K562 (cell line): ENCODE data around the gene PTP4A2. TPM values are rescaled to one million over a fixed set of nuclear protein-coding genes. Genes with fewer than 3 reads are reported as not detected.

ENCODE experiments used
- ARID2 ChIP-seq: fragments of 450-650 bp; IDR thresholded peaks from 2 replicates; pipeline ENCODE4 v1.6.1; 2017; ENCODE audit warnings: antibody characterized with exemption, mild to moderate bottlenecking
- ASH1L ChIP-seq: fragments of 450-650 bp; IDR thresholded peaks from 2 replicates; pipeline ENCODE4 v1.6.1; 2018; ENCODE audit warnings: borderline replicate concordance, mild to moderate bottlenecking, low read depth; ENCODE audit not compliant: partially characterized antibody
- EP300 ChIP-seq: IDR thresholded peaks from 2 replicates; pipeline ENCODE4 v1.6.1; 2012; ENCODE audit warnings: low read length, improper control_type of control experiment
- FOXA1 ChIP-seq: fragments of 450-650 bp; IDR thresholded peaks from 2 replicates; pipeline ENCODE4 v1.6.1; 2016; ENCODE audit warnings: mild to moderate bottlenecking, borderline replicate concordance
- NFE2 ChIP-seq: IDR thresholded peaks from 2 replicates; pipeline ENCODE4 v1.6.1; 2014; ENCODE audit warnings: antibody characterized with exemption, low read depth
- NR1H2 ChIP-seq: sonication (generic); formaldehyde crosslinking; IDR thresholded peaks from 2 replicates; pipeline ENCODE4 v1.4.0; 2020; ENCODE audit warnings: mild to moderate bottlenecking, missing genetic modification reagents
- NR2F6 ChIP-seq: fragments of 450-650 bp; formaldehyde crosslinking; IDR thresholded peaks from 2 replicates; pipeline ENCODE4 v1.4.0; 2020; ENCODE audit warnings: mild to moderate bottlenecking
- POLR2AphosphoS2 ChIP-seq: IDR thresholded peaks from 2 replicates; pipeline ENCODE4 v1.6.1; 2012; ENCODE audit warnings: low read length, improper control_type of control experiment
- RAD51 ChIP-seq: fragments of 450-650 bp; IDR thresholded peaks from 2 replicates; pipeline ENCODE4 v1.7.1; 2016; ENCODE audit warnings: low read depth, mild to moderate bottlenecking, borderline replicate concordance
- RHOXF2B ChIP-seq: fragments of 250-450 bp; sonication (Bioruptor Pico); conservative IDR thresholded peaks from 2 replicates; pipeline ENCODE4 v1.5.1; 2021
- SAFB2 ChIP-seq: fragments of 200-400 bp; formaldehyde crosslinking; IDR thresholded peaks from 2 replicates; pipeline ENCODE4 v1.6.1; 2018; ENCODE audit warnings: borderline replicate concordance, low read length, low read depth, moderate library complexity; ENCODE audit not compliant: severe bottlenecking
- SNIP1 ChIP-seq: fragments of 450-650 bp; IDR thresholded peaks from 2 replicates; pipeline ENCODE4 v1.7.1; 2017; ENCODE audit warnings: low read depth, mild to moderate bottlenecking
- TARDBP ChIP-seq: fragments of 450-650 bp; IDR thresholded peaks from 2 replicates; pipeline ENCODE4 v1.6.1; 2016
- TRIM28 ChIP-seq: fragments of 450-650 bp; IDR thresholded peaks from 2 replicates; pipeline ENCODE4 v1.6.1; 2017
- XRCC4 ChIP-seq: IDR thresholded peaks from one replicate; pipeline ENCODE4 v1.6.1; 2011; ENCODE audit not compliant: insufficient read depth, insufficient read length; ENCODE audit errors: extremely low read depth
- ZNF224 ChIP-seq: sonication (generic); formaldehyde crosslinking; IDR thresholded peaks from 2 replicates; pipeline ENCODE4 v1.8.0; 2022; ENCODE audit warnings: mild to moderate bottlenecking, missing genetic modification reagents
- ZNF282 ChIP-seq: sonication (generic); formaldehyde crosslinking; IDR thresholded peaks from 2 replicates; pipeline ENCODE4 v1.8.1; 2023; ENCODE audit warnings: missing genetic modification reagents
- ZNF347 ChIP-seq: fragments of 450-650 bp; formaldehyde crosslinking; IDR thresholded peaks from 2 replicates; pipeline ENCODE4 v1.4.0; 2020; ENCODE audit warnings: low read depth, mild to moderate bottlenecking, moderate library complexity
- ZNF354B ChIP-seq: fragments of 250-450 bp; sonication (Bioruptor Pico); IDR thresholded peaks from 2 replicates; pipeline ENCODE4 v1.4.0; 2020
- ZNF830 ChIP-seq: fragments of 250-450 bp; sonication (Bioruptor Pico); IDR thresholded peaks from 2 replicates; pipeline ENCODE4 v1.5.0; 2021; ENCODE audit warnings: mild to moderate bottlenecking
- polyA plus RNA-seq, 8 experiments: library from polyadenylated mRNA; depleted of rRNA in 4 of 8; stranded (reverse) in 5 of 8; unstranded in 3 of 8; fragments of >200 nt; fragmentation: Nextera tagmentation in 2 of 8; fragmentation: Illumina TruSeq in 1 of 8; extraction: Ambion mirVana in 2 of 8; extraction: Trizol in 1 of 8; gene quantifications; 2 replicates each; pipeline versions ENCODE4 v1.2.1 to v1.2.3, GENCODE V29; 2011 to 2014; ENCODE audit warnings: inconsistent platforms in 1 of 8, missing spikeins in 1 of 8
- total RNA-seq, 7 experiments: library from RNA; depleted of rRNA in 6 of 7; stranded (reverse); fragments of >200 nt in 6 of 7; fragmentation: Illumina TruSeq in 2 of 7; extraction: Trizol in 2 of 7; gene quantifications; 2 replicates each; pipeline versions ENCODE4 v1.2.1 to v1.2.3, GENCODE V29; 2011 to 2021; ENCODE audit warnings: low replicate concordance in 1 of 7
- TF ChIP-seq, protein P1 (sequence below): sonication (generic); IDR thresholded peaks from 2 replicates; pipeline ENCODE4 v1.6.1; 2016
- TF ChIP-seq, protein P2 (sequence below): fragments of 250-450 bp; sonication (Bioruptor Pico); IDR thresholded peaks from 2 replicates; pipeline ENCODE4 v1.5.0; 2020; ENCODE audit warnings: mild to moderate bottlenecking
- TF ChIP-seq, protein P3 (sequence below): fragments of 450-650 bp; formaldehyde crosslinking; IDR thresholded peaks from 2 replicates; pipeline ENCODE4 v1.4.0; 2020; ENCODE audit warnings: mild to moderate bottlenecking, mixed read lengths
- TF ChIP-seq, protein P4 (sequence below): sonication (generic); formaldehyde crosslinking; IDR thresholded peaks from 2 replicates; pipeline ENCODE4 v1.8.1; 2023; ENCODE audit warnings: mild to moderate bottlenecking, missing genetic modification reagents

Gene PTP4A2
- total and polyA plus RNA-seq, 9 of the 15 experiments (the other 6 are each of a cell fraction or from before 2014, with no cell fraction given), result 197 to 870 (median 480) TPM

DNA sequence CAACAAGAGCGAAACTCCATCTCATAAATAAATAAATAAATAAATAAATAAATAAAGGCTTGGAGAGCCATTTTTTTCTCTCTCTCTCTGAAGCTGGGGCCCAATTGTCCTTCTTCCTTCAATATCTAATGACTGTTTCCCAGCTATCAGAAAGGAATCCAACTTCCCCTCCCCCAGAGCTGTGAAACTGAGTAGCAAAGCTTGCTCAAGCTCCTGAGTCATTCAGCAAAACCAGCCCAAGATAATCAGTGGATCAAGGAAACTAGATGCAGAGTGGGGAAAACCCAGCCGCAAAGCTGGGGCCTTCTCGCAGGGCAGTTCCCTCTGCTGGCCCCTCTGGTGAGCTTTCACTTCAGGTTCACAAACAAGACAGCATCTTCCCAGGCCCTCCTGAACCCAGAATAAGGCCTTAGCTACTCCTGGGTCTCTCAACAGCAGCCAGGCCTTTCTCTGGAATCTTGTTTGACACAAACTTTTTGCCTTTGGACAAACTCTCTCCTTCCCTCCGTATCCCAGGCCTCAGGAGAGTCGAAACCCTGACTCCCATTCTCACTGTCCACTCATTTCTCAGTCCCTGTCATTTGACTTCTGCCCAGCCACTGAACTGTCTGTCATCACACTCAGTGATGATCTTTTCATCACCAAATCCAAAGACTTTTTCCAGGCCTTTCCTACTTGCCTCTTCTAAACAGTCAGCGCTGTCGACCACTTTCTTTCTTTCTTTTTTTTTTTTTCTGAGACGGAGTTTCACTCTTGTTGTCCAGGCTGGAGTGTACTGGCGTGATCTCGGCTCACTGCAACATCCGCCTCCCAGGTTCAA, 18.0 kb upstream of the PTP4A2 start (continued):
- TF ChIP-seq RHOXF2B (no peak; the same call in 1 of the 2 replicates), ASH1L (no peak), NFE2 (peak; percentile 98), FOXA1 (no peak), ZNF830 (CRISPR knock-in tag) (no peak), ZNF282 (no peak), RAD51 (no peak), ZNF224 (CRISPR knock-in tag) (no peak), ZNF354B (no peak), EP300 (peak; percentile 95), NR1H2 (CRISPR knock-in tag) (no peak), ARID2 (peak; percentile 11; the same call in 1 of the 2 replicates), XRCC4 (no peak), ZNF347 (CRISPR knock-in tag) (no peak), TARDBP (no peak), TRIM28 (peak; percentile 49; the same call in 1 of the 2 replicates), SAFB2 (no peak), SNIP1 (no peak), POLR2AphosphoS2 (no peak), NR2F6 (CRISPR knock-in tag) (no peak)
- TF ChIP-seq, protein P1, sequence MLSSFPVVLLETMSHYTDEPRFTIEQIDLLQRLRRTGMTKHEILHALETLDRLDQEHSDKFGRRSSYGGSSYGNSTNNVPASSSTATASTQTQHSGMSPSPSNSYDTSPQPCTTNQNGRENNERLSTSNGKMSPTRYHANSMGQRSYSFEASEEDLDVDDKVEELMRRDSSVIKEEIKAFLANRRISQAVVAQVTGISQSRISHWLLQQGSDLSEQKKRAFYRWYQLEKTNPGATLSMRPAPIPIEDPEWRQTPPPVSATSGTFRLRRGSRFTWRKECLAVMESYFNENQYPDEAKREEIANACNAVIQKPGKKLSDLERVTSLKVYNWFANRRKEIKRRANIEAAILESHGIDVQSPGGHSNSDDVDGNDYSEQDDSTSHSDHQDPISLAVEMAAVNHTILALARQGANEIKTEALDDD, result peak; percentile 96
- TF ChIP-seq, protein P2, sequence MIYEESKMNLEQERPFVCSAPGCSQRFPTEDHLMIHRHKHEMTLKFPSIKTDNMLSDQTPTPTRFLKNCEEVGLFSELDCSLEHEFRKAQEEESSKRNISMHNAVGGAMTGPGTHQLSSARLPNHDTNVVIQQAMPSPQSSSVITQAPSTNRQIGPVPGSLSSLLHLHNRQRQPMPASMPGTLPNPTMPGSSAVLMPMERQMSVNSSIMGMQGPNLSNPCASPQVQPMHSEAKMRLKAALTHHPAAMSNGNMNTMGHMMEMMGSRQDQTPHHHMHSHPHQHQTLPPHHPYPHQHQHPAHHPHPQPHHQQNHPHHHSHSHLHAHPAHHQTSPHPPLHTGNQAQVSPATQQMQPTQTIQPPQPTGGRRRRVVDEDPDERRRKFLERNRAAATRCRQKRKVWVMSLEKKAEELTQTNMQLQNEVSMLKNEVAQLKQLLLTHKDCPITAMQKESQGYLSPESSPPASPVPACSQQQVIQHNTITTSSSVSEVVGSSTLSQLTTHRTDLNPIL (CRISPR knock-in tag), result no peak
- TF ChIP-seq, protein P3, sequence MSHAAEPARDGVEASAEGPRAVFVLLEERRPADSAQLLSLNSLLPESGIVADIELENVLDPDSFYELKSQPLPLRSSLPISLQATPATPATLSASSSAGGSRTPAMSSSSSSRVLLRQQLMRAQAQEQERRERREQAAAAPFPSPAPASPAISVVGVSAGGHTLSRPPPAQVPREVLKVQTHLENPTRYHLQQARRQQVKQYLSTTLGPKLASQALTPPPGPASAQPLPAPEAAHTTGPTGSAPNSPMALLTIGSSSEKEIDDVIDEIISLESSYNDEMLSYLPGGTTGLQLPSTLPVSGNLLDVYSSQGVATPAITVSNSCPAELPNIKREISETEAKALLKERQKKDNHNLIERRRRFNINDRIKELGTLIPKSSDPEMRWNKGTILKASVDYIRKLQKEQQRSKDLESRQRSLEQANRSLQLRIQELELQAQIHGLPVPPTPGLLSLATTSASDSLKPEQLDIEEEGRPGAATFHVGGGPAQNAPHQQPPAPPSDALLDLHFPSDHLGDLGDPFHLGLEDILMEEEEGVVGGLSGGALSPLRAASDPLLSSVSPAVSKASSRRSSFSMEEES (CRISPR knock-in tag), result no peak
- TF ChIP-seq, protein P4, sequence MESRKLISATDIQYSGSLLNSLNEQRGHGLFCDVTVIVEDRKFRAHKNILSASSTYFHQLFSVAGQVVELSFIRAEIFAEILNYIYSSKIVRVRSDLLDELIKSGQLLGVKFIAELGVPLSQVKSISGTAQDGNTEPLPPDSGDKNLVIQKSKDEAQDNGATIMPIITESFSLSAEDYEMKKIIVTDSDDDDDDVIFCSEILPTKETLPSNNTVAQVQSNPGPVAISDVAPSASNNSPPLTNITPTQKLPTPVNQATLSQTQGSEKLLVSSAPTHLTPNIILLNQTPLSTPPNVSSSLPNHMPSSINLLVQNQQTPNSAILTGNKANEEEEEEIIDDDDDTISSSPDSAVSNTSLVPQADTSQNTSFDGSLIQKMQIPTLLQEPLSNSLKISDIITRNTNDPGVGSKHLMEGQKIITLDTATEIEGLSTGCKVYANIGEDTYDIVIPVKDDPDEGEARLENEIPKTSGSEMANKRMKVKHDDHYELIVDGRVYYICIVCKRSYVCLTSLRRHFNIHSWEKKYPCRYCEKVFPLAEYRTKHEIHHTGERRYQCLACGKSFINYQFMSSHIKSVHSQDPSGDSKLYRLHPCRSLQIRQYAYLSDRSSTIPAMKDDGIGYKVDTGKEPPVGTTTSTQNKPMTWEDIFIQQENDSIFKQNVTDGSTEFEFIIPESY (CRISPR knock-in tag), result no peak; the same call in 1 of the 2 replicates
